Measurements from ENCODE around the gene SNW1. TPM values are rescaled to one million over a fixed set of nuclear protein-coding genes. Genes with fewer than 3 reads are reported as not detected.

The SNW1 gene
- 43.2 and 67.9 TPM in 2 replicates for total RNA-seq

DNA sequence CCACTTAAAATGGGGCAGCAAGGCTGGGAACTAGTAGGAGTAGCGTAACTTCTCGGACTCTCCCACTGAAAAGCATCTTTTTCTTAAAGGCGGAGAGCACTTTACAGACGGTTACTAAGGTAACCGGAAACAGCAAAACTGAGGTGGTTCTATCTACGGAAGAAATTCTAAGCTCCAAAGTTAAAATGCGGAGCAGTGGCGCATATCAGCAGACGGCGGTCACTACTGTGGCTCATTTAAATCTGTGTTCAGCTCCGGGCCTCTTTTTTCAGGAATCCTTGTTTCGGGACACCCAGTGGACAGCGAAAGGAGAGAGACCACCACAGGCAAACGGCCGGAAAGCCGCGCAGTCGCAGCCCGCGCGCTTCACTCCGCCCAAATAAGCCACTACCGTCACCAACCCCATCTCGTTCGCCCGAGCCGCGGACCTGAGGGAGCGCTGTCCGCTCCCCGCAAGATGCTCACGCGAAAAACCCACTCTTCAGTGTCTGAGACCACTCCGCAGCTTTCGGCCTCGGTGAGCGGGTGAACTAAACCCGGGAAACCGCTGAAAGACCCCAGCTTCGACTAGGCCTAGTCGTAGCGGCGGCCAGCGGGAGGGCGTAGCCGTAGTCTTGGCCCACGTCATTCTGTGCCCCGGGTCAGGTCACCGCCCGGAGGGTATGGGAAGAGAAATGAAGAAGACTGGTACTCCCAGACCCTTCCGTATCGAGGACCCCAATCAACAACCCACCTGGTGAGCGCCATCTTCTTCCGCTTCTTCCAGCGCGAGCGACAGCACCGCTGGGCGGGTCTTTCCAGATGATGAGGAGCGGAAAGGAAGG lies at the start of gene SNW1:
TSS of gene SNW1 (minus strand) at position 776 of the 824 bp plus-strand sequence. CDS start at position 747, 29 bp downstream.

DNA sequence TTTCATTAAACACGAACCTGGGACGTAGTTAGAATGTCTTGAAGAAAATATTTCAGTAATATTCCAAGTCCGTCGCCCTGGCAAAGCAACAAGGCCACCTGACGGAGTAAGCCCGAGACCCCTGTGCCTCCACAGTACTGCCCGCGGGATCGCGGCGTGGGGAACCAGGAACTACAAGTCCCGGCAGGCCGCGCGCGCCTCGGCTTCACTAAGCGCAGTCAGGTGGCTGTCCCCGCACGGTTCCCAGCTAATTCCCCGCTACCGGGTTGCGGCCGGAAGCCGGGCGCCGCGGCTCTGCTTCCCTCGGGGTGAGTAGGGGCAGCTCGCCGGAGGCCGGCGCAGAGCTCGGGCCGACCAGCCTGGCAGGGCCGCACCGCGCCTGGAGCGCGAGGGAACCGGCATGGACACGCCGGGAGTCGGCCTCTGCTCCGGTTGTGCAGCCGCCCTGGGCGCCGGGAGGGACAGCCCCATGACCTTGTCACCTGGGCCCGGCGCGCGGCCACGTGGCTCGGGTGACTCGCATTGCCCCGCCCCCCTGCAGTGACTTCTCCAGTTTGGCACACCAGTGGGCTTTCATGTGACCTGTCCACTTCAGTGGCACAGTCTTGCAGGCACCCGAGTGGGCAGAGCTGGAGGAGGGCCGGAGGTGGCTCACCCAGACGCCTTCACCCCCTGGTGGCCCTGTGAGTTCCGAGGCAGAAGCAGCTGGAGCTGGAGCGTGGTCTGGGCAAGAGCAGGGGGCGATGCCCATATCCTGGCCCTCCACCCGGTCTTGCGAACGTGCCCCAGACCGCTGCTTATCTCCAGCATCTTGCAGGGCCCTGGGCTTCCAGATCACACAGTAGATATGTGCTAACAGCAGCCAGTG lies 39.1 kb upstream of the SNW1 start, which contains the start of gene ADCK1:
TSS of gene ADCK1 (plus strand) at position 247 of the 868 bp plus-strand sequence. CDS start 18,870 bp downstream, outside the sequence.

DNA sequence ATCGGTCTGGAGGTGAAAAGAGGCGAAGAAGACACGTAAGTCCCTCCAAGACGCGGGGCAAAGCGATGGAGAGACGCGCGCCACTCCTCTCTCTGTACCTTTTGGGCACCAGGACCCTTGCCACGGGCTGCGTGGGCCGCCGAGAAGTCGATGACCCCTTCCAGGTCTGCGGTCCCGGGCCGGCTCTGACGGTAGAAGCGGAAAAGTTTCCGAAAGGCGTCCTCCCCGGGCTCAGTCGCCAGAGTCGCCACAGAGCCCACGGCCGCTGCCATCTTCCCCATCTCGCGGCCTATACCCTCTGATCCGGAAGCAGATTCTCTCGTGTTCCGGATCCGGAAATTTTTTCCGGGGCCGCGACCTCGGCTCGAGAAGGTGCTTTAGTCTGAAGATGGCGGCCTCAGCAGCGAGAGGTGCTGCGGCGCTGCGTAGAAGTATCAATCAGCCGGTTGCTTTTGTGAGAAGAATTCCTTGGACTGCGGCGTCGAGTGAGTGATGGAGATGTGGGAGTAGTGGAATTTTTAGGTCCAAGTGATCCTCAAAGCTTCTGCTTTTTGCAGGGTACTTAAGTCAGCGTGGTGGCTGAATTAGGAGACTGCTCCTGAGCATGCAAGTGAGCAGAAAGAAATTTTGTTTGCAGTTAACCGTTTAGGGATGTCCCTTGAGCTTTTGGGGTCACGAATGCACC lies 53.1 kb downstream of the SNW1 start, which contains the start of the genes ALKBH1 and SLIRP:
TSS of gene ALKBH1 (minus strand) at position 300 of the 685 bp plus-strand sequence. CDS start at position 281, 19 bp downstream.
TSS of gene SLIRP (plus strand) at position 380 of the 685 bp plus-strand sequence. CDS start at position 389, 9 bp downstream.

Other genes starting within 250 kb of the SNW1 start
- gene SPTLC2, start 144.5 kb downstream of the SNW1 start, total RNA-seq = 9.6 and 26.4 TPM in 2 replicates
- gene ALKBH1, start 53.1 kb downstream of the SNW1 start, total RNA-seq = 8.0 and 14.3 TPM in 2 replicates
- gene SLIRP, start 53.1 kb downstream of the SNW1 start, total RNA-seq = 146 and 193 TPM in 2 replicates
- 5.9 and 10.8 TPM in 2 replicates for gene ADCK1, start 39.0 kb upstream of the SNW1 start, total RNA-seq